ENCODE measurements around the gene NTRK3. TPM values are rescaled to one million over a fixed set of nuclear protein-coding genes. Genes with fewer than 3 reads are reported as not detected.

The NTRK3 gene
- total and polyA plus RNA-seq, 2 donors (not counting 3 experiments of a cell fraction or from before 2014, with no cell fraction given), result not detected

GRCh38 chr15:88232771-88233201, 23.8 kb downstream of the NTRK3 start:
- Histone ChIP-seq H3K4me3 (replicated peaks in 1 of 3; ENCODE audit: insufficient read depth in 1 of 3, low read depth in 1 of 3, low read length in 3 of 3) (no peak overlapping the region), H3K79me2 (ENCODE audit: control insufficient read depth, insufficient read depth, low read length) (no peaks in the 10 kb centered on the region), H4K20me1 (replicated peaks; ENCODE audit: control insufficient read depth, extremely low read depth, insufficient read depth, low read length) (no peaks in the 10 kb centered on the region), H3K9ac (replicated peaks; ENCODE audit: extremely low read depth, insufficient read depth, low read length) (no peak overlapping the region), H3K4me1 (ENCODE audit: control insufficient read depth, extremely low read depth, insufficient read depth, low read length) (no peaks in the 10 kb centered on the region), H2AFZ (ENCODE audit: low read depth, low read length) (no peak overlapping the region), H3K27me3 (ENCODE audit: control insufficient read depth in 2 of 2, insufficient read depth in 2 of 2, low read length in 2 of 2) (no peaks in the 10 kb centered on the region), H3K9me3 (replicated peaks; ENCODE audit: control insufficient read depth, insufficient read depth, low read length) (no peaks in the 10 kb centered on the region), H3K4me2 (ENCODE audit: insufficient read depth, low read length) (no peak overlapping the region), H3K9me1 (replicated peaks; ENCODE audit: control insufficient read depth, extremely low read depth, insufficient read depth, low read length) (no peaks in the 10 kb centered on the region), H3K36me3 (ENCODE audit: control insufficient read depth in 2 of 2, extremely low read depth in 1 of 2, insufficient read depth in 2 of 2, low read length in 2 of 2) (no peaks in the 10 kb centered on the region), H3K27ac (ENCODE audit: insufficient read depth, low read depth, low read length) (no peak overlapping the region)
- intact Hi-C loops (cut with micrococcal nuclease) (no loop called here), dilution Hi-C loops (cut with MboI; ENCODE audit: extremely low pct_ligation_motif_present, low sequenced_read_pairs) (no loop called here)
- no peak for TF ChIP-seq FOS (IDR thresholded peaks at IDR 0.05; ENCODE audit: borderline replicate concordance, insufficient read depth, low read length)
- no peak for TF ChIP-seq POLR2AphosphoS5 (IDR thresholded peaks at IDR 0.05; ENCODE audit: insufficient read depth, low read depth, low read length)
- no peak for TF ChIP-seq GATA2 (IDR thresholded peaks at IDR 0.05; ENCODE audit: insufficient read depth, insufficient read length, low read depth, low read length)
- no peak for TF ChIP-seq CTCF (IDR thresholded peaks at IDR 0.05; ENCODE audit: extremely low read depth in 1 of 2, insufficient read depth in 1 of 2, low read depth in 1 of 2, low read length in 2 of 2)
- TF ChIP-seq POLR2A (IDR thresholded peaks at IDR 0.05; ENCODE audit: low read depth, low read length), result no peak
- TF ChIP-seq EZH2 (IDR thresholded peaks at IDR 0.05; ENCODE audit: borderline replicate concordance, low read depth, low read length, severe bottlenecking), result no peak
- TF ChIP-seq MYC (IDR thresholded peaks at IDR 0.05; ENCODE audit: low read depth, low read length), result no peak
- no peak for TF ChIP-seq MAX (IDR thresholded peaks at IDR 0.05; ENCODE audit: insufficient read depth, insufficient read length)
- TF ChIP-seq JUN (IDR thresholded peaks at IDR 0.05; ENCODE audit: borderline replicate concordance, insufficient read depth, insufficient read length, low read depth), result no peak
- FAIRE-seq (no peak), DNase-seq (ENCODE audit: low read depth, low spot score) (no peak)
- CTCF ChIA-PET, result no interaction called here
- BruUV-seq (replicated peaks), result no TSS peak
- POLR2A ChIA-PET, result no interaction called here

All from endothelial cell of umbilical vein (primary cell).